ENCODE measurements around the gene CBLB.

DNA sequence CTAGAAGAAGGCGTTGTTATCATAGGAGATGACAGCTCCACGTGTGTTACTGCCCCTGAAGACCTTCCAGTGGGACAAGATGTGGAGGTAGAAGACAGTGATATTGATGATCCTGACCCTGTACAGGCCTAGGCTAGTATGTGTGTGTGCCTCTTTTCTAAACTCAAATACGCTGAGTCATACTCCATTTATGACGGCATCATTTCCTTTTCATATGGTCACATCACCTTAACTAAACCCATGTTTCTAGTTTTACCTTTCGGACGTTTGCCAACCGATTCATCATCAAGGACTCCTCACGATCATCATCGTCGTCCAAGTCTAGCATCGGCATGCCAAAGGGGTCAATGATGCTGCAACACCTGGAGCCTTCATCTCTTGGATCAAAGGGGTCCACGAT is 149.0 kb downstream of the CBLB start:
- TF ChIP-seq SIN3A (IDR thresholded peaks at IDR 0.05; ENCODE audit: borderline replicate concordance, insufficient read depth, low read length) (no peak), TAF1 (IDR thresholded peaks at IDR 0.05; ENCODE audit: borderline replicate concordance, insufficient read depth, low read length) (no peak)
